GM23338 (cell line): Measurements from ENCODE around the gene KRTAP4-3. TPM values are rescaled to one million over a fixed set of nuclear protein-coding genes. Genes with fewer than 3 reads are reported as not detected.
"Not testable (repeated sequence)": the region's sequence is repeated elsewhere in the genome, so short reads cannot be mapped to it uniquely, and the experiment has no call there.

Experiments
- ATAC-seq: fragments of 200-7000 bp; cut with Tn5 transposase; 3 replicates; pipeline ENCODE4 v1.9.1; 2020
- DNase-seq: peaks from one replicate; pipeline ENCODE4 v3.0.0-alpha.2; 2015; ENCODE audit warnings: low spot score
- H2AFZ ChIP-seq: fragments of 200-600 bp; sonication (generic); 2 replicates; pipeline ENCODE4 v1.8.0; 2016; ENCODE audit warnings: antibody characterized with exemption, mild to moderate bottlenecking, moderate library complexity
- H3F3A ChIP-seq: fragments of 200-600 bp; sonication (generic); replicated peaks from 2 replicates; pipeline ENCODE4 v1.8.0; 2017; ENCODE audit warnings: antibody characterized with exemption, mixed run types, low read depth
- H3K27ac ChIP-seq: fragments of 200-600 bp; sonication (generic); 2 replicates; pipeline ENCODE4 v1.6.1; 2016; ENCODE audit warnings: low read depth
- H3K27me3 ChIP-seq: fragments of 200-600 bp; sonication (generic); 2 replicates; pipeline ENCODE4 v1.8.0; 2016; ENCODE audit warnings: mild to moderate bottlenecking, mixed run types, moderate library complexity; ENCODE audit not compliant: insufficient read depth
- H3K36me3 ChIP-seq: fragments of 200-600 bp; sonication (generic); 2 replicates; pipeline ENCODE4 v1.8.0; 2016; ENCODE audit warnings: mild to moderate bottlenecking; ENCODE audit not compliant: insufficient read depth
- H3K4me1 ChIP-seq: fragments of 200-600 bp; sonication (generic); 2 replicates; pipeline ENCODE4 v1.8.0; 2016; ENCODE audit warnings: mild to moderate bottlenecking, moderate library complexity; ENCODE audit not compliant: insufficient read depth
- H3K4me2 ChIP-seq: fragments of 200-600 bp; sonication (generic); 2 replicates; pipeline ENCODE4 v1.7.1; 2017; ENCODE audit warnings: mixed run types
- H3K4me3 ChIP-seq: fragments of 200-600 bp; sonication (generic); 2 replicates; pipeline ENCODE4 v1.6.1; 2016; ENCODE audit warnings: mixed run types
- H3K79me2 ChIP-seq: fragments of 200-600 bp; sonication (generic); replicated peaks from 2 replicates; pipeline ENCODE4 v1.8.0; 2017; ENCODE audit warnings: mild to moderate bottlenecking; ENCODE audit not compliant: insufficient read depth
- H3K9me2 ChIP-seq: fragments of 200-600 bp; sonication (generic); 2 replicates; pipeline ENCODE4 v1.8.0; 2017; ENCODE audit not compliant: insufficient read depth
- H4K20me1 ChIP-seq: fragments of 200-600 bp; sonication (generic); replicated peaks from 2 replicates; pipeline ENCODE4 v1.8.0; 2017; ENCODE audit warnings: mild to moderate bottlenecking; ENCODE audit not compliant: insufficient read depth
- H3K27ac Mint-ChIP-seq: 2 replicates; pipeline ENCODE4 v1.8.0; 2020; ENCODE audit warnings: inconsistent platforms, mild to moderate bottlenecking, moderate library complexity, mixed read lengths
- H3K27me3 Mint-ChIP-seq: 3 replicates; pipeline ENCODE4 v1.8.0; 2022; ENCODE audit warnings: low read depth, mild to moderate bottlenecking, moderate library complexity, mixed read lengths, inconsistent platforms; ENCODE audit not compliant: insufficient read depth, poor library complexity
- H3K36me3 Mint-ChIP-seq: 3 replicates; pipeline ENCODE4 v1.8.0; 2021; ENCODE audit warnings: low read depth, mild to moderate bottlenecking, inconsistent platforms, moderate library complexity, mixed read lengths
- H3K4me1 Mint-ChIP-seq: 3 replicates; pipeline ENCODE4 v1.8.0; 2020; ENCODE audit warnings: mild to moderate bottlenecking, inconsistent platforms, mixed read lengths
- H3K4me3 Mint-ChIP-seq: 3 replicates; pipeline ENCODE4 v1.8.0; 2021; ENCODE audit warnings: moderate library complexity, mild to moderate bottlenecking, inconsistent platforms, mixed read lengths
- H3K9me3 Mint-ChIP-seq: 3 replicates; pipeline ENCODE4 v1.8.0; 2020; ENCODE audit warnings: moderate library complexity, mild to moderate bottlenecking, inconsistent platforms, mixed read lengths
- CTCF ChIP-seq, 2 experiments: fragments of 200-600 bp in 1 of 2; sonication (generic) in 1 of 2; conservative IDR thresholded peaks; 2 replicates each; pipeline versions ENCODE4 v1.5.1 to v1.6.1; 2016 to 2017; ENCODE audit warnings: antibody characterized with exemption in 2 of 2, low read depth in 2 of 2, mild to moderate bottlenecking in 2 of 2, moderate library complexity in 1 of 2
- EZH2 ChIP-seq: fragments of 200-600 bp; sonication (generic); IDR thresholded peaks from one replicate; pipeline ENCODE4 v1.8.0; 2017; ENCODE audit warnings: antibody characterized with exemption, mild to moderate bottlenecking, low read depth; ENCODE audit not compliant: unreplicated experiment
- JUNB ChIP-seq: IDR thresholded peaks from one replicate; pipeline ENCODE4 v1.6.1; 2016; ENCODE audit warnings: antibody characterized with exemption; ENCODE audit not compliant: unreplicated experiment
- NANOG ChIP-seq: IDR thresholded peaks from 2 replicates; pipeline ENCODE4 v1.6.1; 2016; ENCODE audit warnings: antibody characterized with exemption, borderline replicate concordance
- ZNF114 ChIP-seq: fragments of 250-450 bp; sonication (Bioruptor Pico); IDR thresholded peaks from 2 replicates; pipeline ENCODE4 v1.5.0; 2020; ENCODE audit warnings: mild to moderate bottlenecking, moderate library complexity
- polyA plus RNA-seq: library from polyadenylated mRNA; unstranded; fragments of >200 nt; fragmentation: Nextera tagmentation; extraction: Ambion mirVana; gene quantifications from 2 replicates; pipeline ENCODE4 v1.2.1, GENCODE V29; 2016
- total RNA-seq: library from RNA; depleted of rRNA; stranded (reverse); fragments of >200 nt; shearing (Covaris generic); gene quantifications from 2 replicates; pipeline ENCODE4 v1.2.3, GENCODE V29; 2014
- TF ChIP-seq, protein P1 (sequence below): fragments of 250-450 bp; sonication (Bioruptor Pico); IDR thresholded peaks from 2 replicates; pipeline ENCODE4 v1.5.0; 2020; ENCODE audit warnings: mild to moderate bottlenecking, moderate library complexity
- TF ChIP-seq, protein P2 (sequence below): IDR thresholded peaks from 2 replicates; pipeline ENCODE4 v1.6.1; 2016; ENCODE audit warnings: antibody characterized with exemption

The KRTAP4-3 gene
- total and polyA plus RNA-seq, 2 experiments from 2014 or later, result not detected

- H3K36me3 Mint-ChIP-seq, result no peaks in the 10 kb centered on the region
- no peaks in the 10 kb centered on the region for H3K36me3 ChIP-seq
- H2AFZ ChIP-seq, result no peak within 1 kb of the TSS; the same call in 1 of the 2 replicates
- no peaks in the 10 kb centered on the region for H4K20me1 ChIP-seq
- DNase-seq (no peak), ATAC-seq (no peak)
- H3K4me3 ChIP-seq, result no peak within 1 kb of the TSS
- H3K9me2 ChIP-seq, result no peaks in the 10 kb centered on the region
- H3K27ac ChIP-seq, result no peak within 1 kb of the TSS
- peaks cover 5% of the 10 kb centered on the region for H3K27me3 Mint-ChIP-seq
- H3K79me2 ChIP-seq, result no peaks in the 10 kb centered on the region
- no peak within 1 kb of the TSS for H3K27ac Mint-ChIP-seq
- H3K4me1 ChIP-seq, result no peaks in the 10 kb centered on the region
- peaks cover 3% of the 10 kb centered on the region; the same call in 2 of the 3 replicates for H3K4me1 Mint-ChIP-seq
- H3K4me2 ChIP-seq, result no peak within 1 kb of the TSS
- no peaks in the 10 kb centered on the region for H3K9me3 Mint-ChIP-seq
- TF ChIP-seq JUNB (no peak), EZH2 (no peak), ZNF114 (CRISPR knock-in tag) (no peak), NANOG (no peak), CTCF (conservative IDR thresholded peaks at IDR 0.05; ENCODE audit: low read depth in 2 of 2) (no peak)
- TF ChIP-seq, protein P1, sequence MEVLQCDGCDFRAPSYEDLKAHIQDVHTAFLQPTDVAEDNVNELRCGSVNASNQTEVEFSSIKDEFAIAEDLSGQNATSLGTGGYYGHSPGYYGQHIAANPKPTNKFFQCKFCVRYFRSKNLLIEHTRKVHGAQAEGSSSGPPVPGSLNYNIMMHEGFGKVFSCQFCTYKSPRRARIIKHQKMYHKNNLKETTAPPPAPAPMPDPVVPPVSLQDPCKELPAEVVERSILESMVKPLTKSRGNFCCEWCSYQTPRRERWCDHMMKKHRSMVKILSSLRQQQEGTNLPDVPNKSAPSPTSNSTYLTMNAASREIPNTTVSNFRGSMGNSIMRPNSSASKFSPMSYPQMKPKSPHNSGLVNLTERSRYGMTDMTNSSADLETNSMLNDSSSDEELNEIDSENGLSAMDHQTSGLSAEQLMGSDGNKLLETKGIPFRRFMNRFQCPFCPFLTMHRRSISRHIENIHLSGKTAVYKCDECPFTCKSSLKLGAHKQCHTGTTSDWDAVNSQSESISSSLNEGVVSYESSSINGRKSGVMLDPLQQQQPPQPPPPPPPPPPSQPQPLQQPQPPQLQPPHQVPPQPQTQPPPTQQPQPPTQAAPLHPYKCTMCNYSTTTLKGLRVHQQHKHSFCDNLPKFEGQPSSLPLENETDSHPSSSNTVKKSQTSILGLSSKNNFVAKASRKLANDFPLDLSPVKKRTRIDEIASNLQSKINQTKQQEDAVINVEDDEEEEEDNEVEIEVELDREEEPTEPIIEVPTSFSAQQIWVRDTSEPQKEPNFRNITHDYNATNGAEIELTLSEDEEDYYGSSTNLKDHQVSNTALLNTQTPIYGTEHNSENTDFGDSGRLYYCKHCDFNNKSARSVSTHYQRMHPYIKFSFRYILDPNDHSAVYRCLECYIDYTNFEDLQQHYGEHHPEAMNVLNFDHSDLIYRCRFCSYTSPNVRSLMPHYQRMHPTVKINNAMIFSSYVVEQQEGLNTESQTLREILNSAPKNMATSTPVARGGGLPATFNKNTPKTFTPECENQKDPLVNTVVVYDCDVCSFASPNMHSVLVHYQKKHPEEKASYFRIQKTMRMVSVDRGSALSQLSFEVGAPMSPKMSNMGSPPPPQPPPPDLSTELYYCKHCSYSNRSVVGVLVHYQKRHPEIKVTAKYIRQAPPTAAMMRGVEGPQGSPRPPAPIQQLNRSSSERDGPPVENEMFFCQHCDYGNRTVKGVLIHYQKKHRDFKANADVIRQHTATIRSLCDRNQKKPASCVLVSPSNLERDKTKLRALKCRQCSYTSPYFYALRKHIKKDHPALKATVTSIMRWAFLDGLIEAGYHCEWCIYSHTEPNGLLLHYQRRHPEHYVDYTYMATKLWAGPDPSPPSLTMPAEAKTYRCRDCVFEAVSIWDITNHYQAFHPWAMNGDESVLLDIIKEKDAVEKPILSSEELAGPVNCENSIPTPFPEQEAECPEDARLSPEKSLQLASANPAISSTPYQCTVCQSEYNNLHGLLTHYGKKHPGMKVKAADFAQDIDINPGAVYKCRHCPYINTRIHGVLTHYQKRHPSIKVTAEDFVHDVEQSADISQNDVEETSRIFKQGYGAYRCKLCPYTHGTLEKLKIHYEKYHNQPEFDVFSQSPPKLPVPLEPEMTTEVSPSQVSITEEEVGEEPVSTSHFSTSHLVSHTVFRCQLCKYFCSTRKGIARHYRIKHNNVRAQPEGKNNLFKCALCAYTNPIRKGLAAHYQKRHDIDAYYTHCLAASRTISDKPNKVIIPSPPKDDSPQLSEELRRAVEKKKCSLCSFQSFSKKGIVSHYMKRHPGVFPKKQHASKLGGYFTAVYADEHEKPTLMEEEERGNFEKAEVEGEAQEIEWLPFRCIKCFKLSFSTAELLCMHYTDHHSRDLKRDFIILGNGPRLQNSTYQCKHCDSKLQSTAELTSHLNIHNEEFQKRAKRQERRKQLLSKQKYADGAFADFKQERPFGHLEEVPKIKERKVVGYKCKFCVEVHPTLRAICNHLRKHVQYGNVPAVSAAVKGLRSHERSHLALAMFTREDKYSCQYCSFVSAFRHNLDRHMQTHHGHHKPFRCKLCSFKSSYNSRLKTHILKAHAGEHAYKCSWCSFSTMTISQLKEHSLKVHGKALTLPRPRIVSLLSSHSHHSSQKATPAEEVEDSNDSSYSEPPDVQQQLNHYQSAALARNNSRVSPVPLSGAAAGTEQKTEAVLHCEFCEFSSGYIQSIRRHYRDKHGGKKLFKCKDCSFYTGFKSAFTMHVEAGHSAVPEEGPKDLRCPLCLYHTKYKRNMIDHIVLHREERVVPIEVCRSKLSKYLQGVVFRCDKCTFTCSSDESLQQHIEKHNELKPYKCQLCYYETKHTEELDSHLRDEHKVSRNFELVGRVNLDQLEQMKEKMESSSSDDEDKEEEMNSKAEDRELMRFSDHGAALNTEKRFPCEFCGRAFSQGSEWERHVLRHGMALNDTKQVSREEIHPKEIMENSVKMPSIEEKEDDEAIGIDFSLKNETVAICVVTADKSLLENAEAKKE (CRISPR knock-in tag), result no peak
- TF ChIP-seq, protein P2, sequence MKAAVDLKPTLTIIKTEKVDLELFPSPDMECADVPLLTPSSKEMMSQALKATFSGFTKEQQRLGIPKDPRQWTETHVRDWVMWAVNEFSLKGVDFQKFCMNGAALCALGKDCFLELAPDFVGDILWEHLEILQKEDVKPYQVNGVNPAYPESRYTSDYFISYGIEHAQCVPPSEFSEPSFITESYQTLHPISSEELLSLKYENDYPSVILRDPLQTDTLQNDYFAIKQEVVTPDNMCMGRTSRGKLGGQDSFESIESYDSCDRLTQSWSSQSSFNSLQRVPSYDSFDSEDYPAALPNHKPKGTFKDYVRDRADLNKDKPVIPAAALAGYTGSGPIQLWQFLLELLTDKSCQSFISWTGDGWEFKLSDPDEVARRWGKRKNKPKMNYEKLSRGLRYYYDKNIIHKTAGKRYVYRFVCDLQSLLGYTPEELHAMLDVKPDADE, result no peak
- no peak within 1 kb of the TSS for H3K4me3 Mint-ChIP-seq
- no peaks in the 10 kb centered on the region for H3K27me3 ChIP-seq
- no peaks in the 10 kb centered on the region for H3F3A ChIP-seq
Measured at GRCh38 chr17:41160648-41161047, 7.4 kb downstream of the KRTAP4-3 start, which contains the start of gene KRTAP4-4. Gene KRTAP4-4, minus strand, starts transcription at chr17:41160748. Its CDS starts 57 bp downstream, at chr17:41160691.

- H3K36me3 Mint-ChIP-seq, H3K79me2 ChIP-seq, H3F3A ChIP-seq, H3K4me1 Mint-ChIP-seq, H3K9me2 ChIP-seq, H3K27ac ChIP-seq, H2AFZ ChIP-seq, H3K4me3 ChIP-seq, H3K4me2 ChIP-seq, H3K9me3 Mint-ChIP-seq, DNase-seq, H3K27me3 Mint-ChIP-seq, H3K27me3 ChIP-seq, H3K4me1 ChIP-seq, H3K4me3 Mint-ChIP-seq, ATAC-seq, H3K36me3 ChIP-seq, H3K27ac Mint-ChIP-seq, H4K20me1 ChIP-seq: not testable (repeated sequence)
Measured at GRCh38 chr17:41160190-41160589, 7.8 kb downstream of the KRTAP4-3 start.
